Parathyroid adenoma (tissue), 2 donors: ENCODE measurements around the gene DPT.

ENCODE experiments used
- H2AFZ ChIP-seq: fragments of 300-600 bp; sonication (generic); one replicate; pipeline ENCODE4 v1.7.0; 2017; ENCODE audit warnings: antibody characterized with exemption, mild to moderate bottlenecking
- H3K27ac ChIP-seq: fragments of 300-600 bp; sonication (generic); one replicate; pipeline ENCODE4 v1.7.0; 2017
- H3K27me3 ChIP-seq: fragments of 300-600 bp; sonication (generic); one replicate; pipeline ENCODE4 v1.7.0; 2017; ENCODE audit warnings: low read length; ENCODE audit not compliant: control insufficient read depth, insufficient read depth
- H3K36me3 ChIP-seq: fragments of 300-600 bp; sonication (generic); one replicate; pipeline ENCODE4 v1.7.0; 2017; ENCODE audit warnings: low read length; ENCODE audit not compliant: control insufficient read depth, insufficient read depth
- H3K4me1 ChIP-seq: fragments of 300-600 bp; sonication (generic); one replicate; pipeline ENCODE4 v1.7.0; 2017; ENCODE audit warnings: control low read depth
- H3K4me2 ChIP-seq: fragments of 300-600 bp; sonication (generic); one replicate; pipeline ENCODE4 v1.7.0; 2017; ENCODE audit warnings: low read length
- H3K4me3 ChIP-seq: fragments of 300-600 bp; sonication (generic); one replicate; pipeline ENCODE4 v1.7.0; 2017; ENCODE audit warnings: low read depth, low read length
- H3K79me2 ChIP-seq: fragments of 300-600 bp; sonication (generic); one replicate; pipeline ENCODE4 v1.7.0; 2017; ENCODE audit warnings: control low read depth
- H3K9ac ChIP-seq: fragments of 300-600 bp; sonication (generic); one replicate; pipeline ENCODE4 v1.7.0; 2017; ENCODE audit warnings: mild to moderate bottlenecking
- H3K9me3 ChIP-seq: fragments of 300-600 bp; sonication (generic); one replicate; pipeline ENCODE4 v1.7.0; 2017; ENCODE audit warnings: low read length; ENCODE audit not compliant: control insufficient read depth
- CTCF ChIP-seq: fragments of 300-600 bp; sonication (generic); IDR thresholded peaks from one replicate; pipeline ENCODE4 v1.7.0; 2017; ENCODE audit warnings: antibody characterized with exemption, mild to moderate bottlenecking
- donor health status: primary hyperparathyroidism.

Gene DPT

GRCh38 chr1:168689327-168689657, 39.7 kb downstream of the DPT start:
- no peaks in the 10 kb centered on the region for H3K36me3 ChIP-seq
- H3K4me1 ChIP-seq: no peaks in the 10 kb centered on the region
- no peak for TF ChIP-seq CTCF

GRCh38 chr1:168688644-168689326, 40.2 kb downstream of the DPT start:
- H3K4me1 ChIP-seq: no peaks in the 10 kb centered on the region
- no peak overlapping the region for H3K4me3 ChIP-seq
- no peaks in the 10 kb centered on the region for H3K36me3 ChIP-seq
- H3K9ac ChIP-seq: no peak overlapping the region
- no peak for TF ChIP-seq CTCF
- no peaks in the 10 kb centered on the region for H3K79me2 ChIP-seq
- H3K27ac ChIP-seq: no peak overlapping the region
- H3K27me3 ChIP-seq: no peaks in the 10 kb centered on the region
- no peak overlapping the region for H2AFZ ChIP-seq
- no peaks in the 10 kb centered on the region for H3K9me3 ChIP-seq
- no peak overlapping the region for H3K4me2 ChIP-seq

More at GRCh38 chr1:168689327-168689657, 39.7 kb downstream of the DPT start:
- no peak overlapping the region for H3K27ac ChIP-seq
- H3K4me2 ChIP-seq: no peak overlapping the region
- no peaks in the 10 kb centered on the region for H3K9me3 ChIP-seq
- no peak overlapping the region for H2AFZ ChIP-seq
- no peak overlapping the region for H3K9ac ChIP-seq
- H3K4me3 ChIP-seq: no peak overlapping the region
- no peaks in the 10 kb centered on the region for H3K27me3 ChIP-seq
- no peaks in the 10 kb centered on the region for H3K79me2 ChIP-seq

GRCh38 chr1:168687816-168688215, 41.2 kb downstream of the DPT start:
- no peak for TF ChIP-seq CTCF
- H3K9me3 ChIP-seq: no peaks in the 10 kb centered on the region
- H3K36me3 ChIP-seq: no peaks in the 10 kb centered on the region
- H2AFZ ChIP-seq: no peak overlapping the region
- no peaks in the 10 kb centered on the region for H3K27me3 ChIP-seq
- no peak overlapping the region for H3K4me3 ChIP-seq
- no peak overlapping the region for H3K4me2 ChIP-seq
- no peaks in the 10 kb centered on the region for H3K79me2 ChIP-seq
- H3K9ac ChIP-seq: no peak overlapping the region
- H3K4me1 ChIP-seq: no peaks in the 10 kb centered on the region
- no peak overlapping the region for H3K27ac ChIP-seq

GRCh38 chr1:168686666-168687065, 42.3 kb downstream of the DPT start:
- no peak overlapping the region for H3K27ac ChIP-seq
- no peaks in the 10 kb centered on the region for H3K4me1 ChIP-seq
- no peak overlapping the region for H3K4me2 ChIP-seq
- no peaks in the 10 kb centered on the region for H3K79me2 ChIP-seq
- no peak overlapping the region for H3K9ac ChIP-seq
- no peak overlapping the region for H2AFZ ChIP-seq
- no peaks in the 10 kb centered on the region for H3K9me3 ChIP-seq
- no peaks in the 10 kb centered on the region for H3K36me3 ChIP-seq
- H3K4me3 ChIP-seq: no peak overlapping the region
- TF ChIP-seq CTCF: no peak
- no peaks in the 10 kb centered on the region for H3K27me3 ChIP-seq

GRCh38 chr1:168683871-168684270, 45.1 kb downstream of the DPT start:
- Histone ChIP-seq H3K4me2 (no peak overlapping the region), H3K79me2 (no peaks in the 10 kb centered on the region), H3K4me3 (no peak overlapping the region), H3K9ac (no peak overlapping the region), H3K4me1 (no peaks in the 10 kb centered on the region), H3K27ac (no peak overlapping the region), H3K36me3 (no peaks in the 10 kb centered on the region), H3K9me3 (no peaks in the 10 kb centered on the region), H3K27me3 (no peaks in the 10 kb centered on the region), H2AFZ (no peak overlapping the region)
- TF ChIP-seq CTCF: no peak
